Esophagus (tissue), 2 donors: Measurements from ENCODE around the gene VASN. TPM values are rescaled to one million over a fixed set of nuclear protein-coding genes. Genes with fewer than 3 reads are reported as not detected.
A peak's percentile ranks its signal among the peaks of the same experiment; 100 is the strongest.

Experiments
- H3K27ac ChIP-seq, 2 donors: one replicate each; pipeline ENCODE4 v1.5.1; 2013; ENCODE audit warnings: low read depth in 2 of 2, mild to moderate bottlenecking in 2 of 2, inconsistent platforms in 1 of 2, low read length in 1 of 2, moderate library complexity in 1 of 2
- H3K27me3 ChIP-seq, 2 donors: one replicate each; pipeline ENCODE4 v1.6.1; 2013; ENCODE audit warnings: low read length in 2 of 2, control low read depth in 1 of 2, mild to moderate bottlenecking in 1 of 2; ENCODE audit not compliant: insufficient read depth in 2 of 2, control insufficient read depth in 1 of 2
- H3K36me3 ChIP-seq, 2 donors: one replicate each; pipeline ENCODE4 v1.6.1; 2013; ENCODE audit warnings: low read length in 1 of 2; ENCODE audit not compliant: control insufficient read depth in 2 of 2, insufficient read depth in 2 of 2
- H3K4me1 ChIP-seq, 2 donors: one replicate each; pipeline ENCODE4 v1.6.1; 2013; ENCODE audit warnings: low read length in 1 of 2; ENCODE audit not compliant: control insufficient read depth in 2 of 2, insufficient read depth in 2 of 2
- H3K4me3 ChIP-seq, 2 donors: one replicate each; pipeline ENCODE4 v1.5.1; 2013; ENCODE audit warnings: low read length in 2 of 2, mild to moderate bottlenecking in 2 of 2, low read depth in 1 of 2, moderate library complexity in 1 of 2
- H3K9me3 ChIP-seq, 2 donors: one replicate each; pipeline ENCODE4 v1.6.1; 2013; ENCODE audit warnings: mild to moderate bottlenecking in 2 of 2, low read depth in 1 of 2, low read length in 1 of 2, moderate library complexity in 1 of 2; ENCODE audit not compliant: control insufficient read depth in 2 of 2, insufficient read depth in 1 of 2
- WGBS, 2 donors: extraction: QIAGEN DNeasy Blood & Tissue Kit; methylation state at CpG; one replicate each; pipeline ENCODE4 v1.1.7; 2013; 5-methylcytosine and 5-hydroxymethylcytosine counted together
- polyA plus RNA-seq, 2 donors: library from polyadenylated mRNA; stranded (reverse); fragments of 200-250 nt; gene quantifications; one replicate each; pipeline ENCODE4 v1.2.3, GENCODE V29; 2013
- donor health status: healthy with polysubstance abuse.
- donor health status: Bipolar disorder and iron deficiency.

VASN gene
- polyA plus RNA-seq, 2 donors = 25.5 to 32.7 TPM

GRCh38 chr16:4381935-4382794, 10.5 kb downstream of the VASN start:
- WGBS, 2 donors = 93 to 94% methylated on average over 55 of the region's 55 CpGs
- no peaks in the 10 kb centered on the region for H3K9me3 ChIP-seq
- peaks cover 7 to 50% of the 10 kb centered on the region in 2 donors for H3K36me3 ChIP-seq
- H3K4me3 ChIP-seq = no peak overlapping the region
- no peaks in the 10 kb centered on the region for H3K27me3 ChIP-seq
- peaks cover 1 to 19% of the 10 kb centered on the region in 2 donors for H3K4me1 ChIP-seq
- H3K27ac ChIP-seq = no peak overlapping the region

GRCh38 chr16:4382795-4383357, 11.2 kb downstream of the VASN start:
- H3K27ac ChIP-seq = no peak overlapping the region

GRCh38 chr16:4383591-4384444, 12.2 kb downstream of the VASN start:
- peaks cover 7 to 53% of the 10 kb centered on the region in 2 donors for H3K36me3 ChIP-seq
- no peak overlapping the region for H3K4me3 ChIP-seq
- peak overlapping the region in 1 of 2 donors; percentile 8 for H3K27ac ChIP-seq
- H3K27me3 ChIP-seq = no peaks in the 10 kb centered on the region
- 90 to 91% methylated on average over 12 of the region's 12 CpGs for WGBS, 2 donors
- peaks cover 3 to 10% of the 10 kb centered on the region in 2 donors for H3K4me1 ChIP-seq
- H3K9me3 ChIP-seq = no peaks in the 10 kb centered on the region

More at GRCh38 chr16:4382795-4383357, 11.2 kb downstream of the VASN start:
- Histone ChIP-seq H3K9me3 (no peaks in the 10 kb centered on the region), H3K36me3 (peaks cover 7 to 53% of the 10 kb centered on the region in 2 donors), H3K4me3 (no peak overlapping the region), H3K27me3 (no peaks in the 10 kb centered on the region), H3K4me1 (peaks cover 3 to 14% of the 10 kb centered on the region in 2 donors)
- 80 to 88% methylated on average over 21 of the region's 21 CpGs for WGBS, 2 donors

GRCh38 chr16:4384509-4384942, 12.9 kb downstream of the VASN start:
- peaks cover 7 to 49% of the 10 kb centered on the region in 2 donors for H3K36me3 ChIP-seq
- peak overlapping the region in 1 of 2 donors; percentile 8 for H3K27ac ChIP-seq
- peaks cover 3 to 11% of the 10 kb centered on the region in 2 donors for H3K4me1 ChIP-seq
- no peaks in the 10 kb centered on the region for H3K9me3 ChIP-seq
- 68 to 75% methylated on average over 17 to 20 of the region's 20 CpGs for WGBS, 2 donors
- no peaks in the 10 kb centered on the region for H3K27me3 ChIP-seq
- no peak overlapping the region for H3K4me3 ChIP-seq

GRCh38 chr16:4385066-4385788, 13.6 kb downstream of the VASN start:
- Histone ChIP-seq H3K9me3 (no peaks in the 10 kb centered on the region), H3K36me3 (peaks cover 7 to 47% of the 10 kb centered on the region in 2 donors), H3K4me1 (peaks cover 3 to 8% of the 10 kb centered on the region in 2 donors), H3K27ac (no peak overlapping the region), H3K4me3 (no peak overlapping the region), H3K27me3 (no peaks in the 10 kb centered on the region)
- 80 to 87% methylated on average over 19 to 20 of the region's 20 CpGs for WGBS, 2 donors

GRCh38 chr16:4385789-4386450, 14.3 kb downstream of the VASN start:
- H3K4me3 ChIP-seq = no peak overlapping the region
- H3K27me3 ChIP-seq = no peaks in the 10 kb centered on the region
- H3K4me1 ChIP-seq = peaks cover 3 to 6% of the 10 kb centered on the region in 2 donors
- H3K27ac ChIP-seq = no peak overlapping the region
- WGBS, 2 donors = 78 to 81% methylated on average over 11 of the region's 11 CpGs
- H3K9me3 ChIP-seq = no peaks in the 10 kb centered on the region
- peaks cover 7 to 46% of the 10 kb centered on the region in 2 donors for H3K36me3 ChIP-seq

- Histone ChIP-seq H3K4me1 (peaks cover 3 to 6% of the 10 kb centered on the region in 2 donors), H3K27ac (peak overlapping the region in 1 of 2 donors; percentile 39), H3K4me3 (no peak overlapping the region), H3K27me3 (no peaks in the 10 kb centered on the region), H3K36me3 (peaks cover 7 to 42% of the 10 kb centered on the region in 2 donors), H3K9me3 (no peaks in the 10 kb centered on the region)
- 67 to 68% methylated on average over 8 of the region's 8 CpGs for WGBS, 2 donors
Observed at GRCh38 chr16:4386451-4386805, 14.8 kb downstream of the VASN start.

DNA sequence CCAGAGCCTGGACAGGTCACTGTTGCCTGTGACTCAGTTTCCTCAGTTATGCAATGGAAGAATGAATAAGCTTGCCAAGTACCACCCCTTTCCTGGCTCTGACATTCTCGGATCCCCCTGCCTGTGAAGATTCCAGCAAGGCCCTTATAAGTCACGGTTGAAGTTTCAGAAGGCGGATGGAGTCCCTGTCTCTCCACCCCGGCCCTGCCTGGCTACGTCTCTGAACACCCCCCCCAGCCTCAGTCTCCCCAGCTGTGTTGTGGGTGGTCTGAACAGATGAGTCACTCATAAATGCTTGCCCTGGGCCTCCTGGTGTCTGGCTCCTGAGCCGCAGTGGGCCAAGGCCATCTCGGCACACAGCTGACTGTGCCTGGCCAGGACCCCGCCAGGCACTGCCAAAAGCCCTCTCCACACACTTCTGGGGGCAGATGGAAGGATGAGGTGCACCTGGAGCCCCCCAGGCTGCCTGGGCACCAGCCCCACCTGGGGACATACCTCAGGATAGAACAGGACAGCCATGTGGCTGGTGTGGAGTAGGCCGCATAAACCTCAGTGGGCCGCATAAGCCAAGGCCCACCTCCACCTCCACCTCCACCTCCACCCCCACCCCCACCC, 15.4 kb downstream of the VASN start:
- Histone ChIP-seq H3K27me3 (no peaks in the 10 kb centered on the region), H3K4me1 (peaks cover 3 to 6% of the 10 kb centered on the region in 2 donors), H3K36me3 (peaks cover 7 to 37% of the 10 kb centered on the region in 2 donors), H3K27ac (no peak overlapping the region), H3K9me3 (no peaks in the 10 kb centered on the region), H3K4me3 (no peak overlapping the region)
- WGBS, 2 donors = 77 to 81% methylated on average over 8 to 10 of the region's 10 CpGs
